SJSA1 (cell line): ENCODE results near the gene CALN1. TPM values are rescaled to one million over a fixed set of nuclear protein-coding genes. Genes with fewer than 3 reads are reported as not detected.
"Not testable (repeated sequence)": the region's sequence is repeated elsewhere in the genome, so short reads cannot be mapped to it uniquely, and the experiment has no call there.

Source experiments
- DNase-seq, 2 experiments: peaks; one replicate each; pipeline ENCODE4 v3.0.0-alpha.2; 2015 to 2020; ENCODE audit warnings: low spot score in 2 of 2, low read depth in 1 of 2
- H3K27ac ChIP-seq: fragments of 250-450 bp; sonication (Bioruptor Pico); 2 replicates; pipeline ENCODE4 v1.5.1; 2020; ENCODE audit warnings: mild to moderate bottlenecking, moderate library complexity
- H3K27me3 ChIP-seq: fragments of 250-450 bp; sonication (Bioruptor Pico); replicated peaks from 2 replicates; pipeline ENCODE4 v1.5.1; 2020; ENCODE audit warnings: mild to moderate bottlenecking, moderate library complexity
- H3K36me3 ChIP-seq: fragments of 250-450 bp; sonication (Bioruptor Pico); 2 replicates; pipeline ENCODE4 v1.5.1; 2020; ENCODE audit warnings: mild to moderate bottlenecking
- H3K4me1 ChIP-seq: fragments of 250-450 bp; sonication (Bioruptor Pico); replicated peaks from 2 replicates; pipeline ENCODE4 v1.6.1; 2021; ENCODE audit warnings: mild to moderate bottlenecking
- H3K4me3 ChIP-seq: fragments of 250-450 bp; sonication (Bioruptor Pico); 2 replicates; pipeline ENCODE4 v1.5.1; 2020; ENCODE audit warnings: mild to moderate bottlenecking
- H3K9me3 ChIP-seq: fragments of 250-450 bp; sonication (Bioruptor Pico); replicated peaks from 2 replicates; pipeline ENCODE4 v1.5.1; 2020; ENCODE audit warnings: mild to moderate bottlenecking
- total RNA-seq: library from RNA; depleted of rRNA; stranded (reverse); fragments of >200 nt; shearing (Covaris generic); gene quantifications from 2 replicates; pipeline ENCODE4 v1.2.3, GENCODE V29; 2014; rRNA removed

The CALN1 gene
- total RNA-seq = not detected in 2 replicates

GRCh38 chr7:72412121-72412618 lies at the start of gene CALN1:
Gene CALN1, minus strand, starts transcription at chr7:72412338.
- not testable (repeated sequence) for H3K36me3 ChIP-seq, DNase-seq, H3K9me3 ChIP-seq, H3K27me3 ChIP-seq, H3K27ac ChIP-seq, H3K4me3 ChIP-seq, H3K4me1 ChIP-seq

- Histone ChIP-seq H3K27ac (no peak overlapping the region), H3K9me3 (no peaks in the 10 kb centered on the region), H3K4me1 (no peaks in the 10 kb centered on the region), H3K36me3 (no peaks in the 10 kb centered on the region), H3K4me3 (no peak overlapping the region), H3K27me3 (no peaks in the 10 kb centered on the region)
- DNase-seq = no peak
These were observed 41.3 kb upstream of the CALN1 start for GRCh38 chr7:72453471-72453870.

- Histone ChIP-seq H3K27me3 (no peaks in the 10 kb centered on the region), H3K36me3 (no peaks in the 10 kb centered on the region), H3K9me3 (no peaks in the 10 kb centered on the region), H3K27ac (no peak overlapping the region), H3K4me1 (no peaks in the 10 kb centered on the region), H3K4me3 (no peak overlapping the region)
- DNase-seq = no peak
These were observed 35.5 kb upstream of the CALN1 start for GRCh38 chr7:72447465-72448204.

GRCh38 chr7:72446591-72447462 lies 34.7 kb upstream of the CALN1 start:
- no peaks in the 10 kb centered on the region for H3K36me3 ChIP-seq
- H3K27me3 ChIP-seq = no peaks in the 10 kb centered on the region
- H3K9me3 ChIP-seq = no peaks in the 10 kb centered on the region
- DNase-seq = no peak
- H3K27ac ChIP-seq = no peak overlapping the region
- no peaks in the 10 kb centered on the region for H3K4me1 ChIP-seq
- H3K4me3 ChIP-seq = no peak overlapping the region

GRCh38 chr7:72446131-72446530 lies 34.0 kb upstream of the CALN1 start:
- no peak for DNase-seq
- H3K36me3 ChIP-seq = no peaks in the 10 kb centered on the region
- H3K27me3 ChIP-seq = no peaks in the 10 kb centered on the region
- H3K9me3 ChIP-seq = no peaks in the 10 kb centered on the region
- no peak overlapping the region for H3K27ac ChIP-seq
- H3K4me1 ChIP-seq = no peaks in the 10 kb centered on the region
- H3K4me3 ChIP-seq = no peak overlapping the region

- no peaks in the 10 kb centered on the region for H3K27me3 ChIP-seq
- no peak for DNase-seq
- no peaks in the 10 kb centered on the region for H3K9me3 ChIP-seq
- no peak overlapping the region for H3K27ac ChIP-seq
- no peaks in the 10 kb centered on the region for H3K4me1 ChIP-seq
- no peak overlapping the region for H3K4me3 ChIP-seq
- no peaks in the 10 kb centered on the region for H3K36me3 ChIP-seq
These were observed 33.4 kb upstream of the CALN1 start for GRCh38 chr7:72445580-72445979.

GRCh38 chr7:72445075-72445474 lies 32.9 kb upstream of the CALN1 start:
- no peaks in the 10 kb centered on the region for H3K36me3 ChIP-seq
- no peak overlapping the region for H3K4me3 ChIP-seq
- H3K4me1 ChIP-seq = no peaks in the 10 kb centered on the region
- H3K27ac ChIP-seq = no peak overlapping the region
- H3K9me3 ChIP-seq = no peaks in the 10 kb centered on the region
- H3K27me3 ChIP-seq = no peaks in the 10 kb centered on the region
- DNase-seq = no peak

GRCh38 chr7:72444026-72444776 lies 32.1 kb upstream of the CALN1 start:
- Histone ChIP-seq H3K4me1 (no peaks in the 10 kb centered on the region), H3K9me3 (no peaks in the 10 kb centered on the region), H3K27me3 (no peaks in the 10 kb centered on the region), H3K27ac (no peak overlapping the region), H3K4me3 (no peak overlapping the region), H3K36me3 (no peaks in the 10 kb centered on the region)
- no peak for DNase-seq

GRCh38 chr7:72441791-72442190 lies 29.7 kb upstream of the CALN1 start:
- no peak for DNase-seq

GRCh38 chr7:72438491-72438890 lies 26.4 kb upstream of the CALN1 start:
- Histone ChIP-seq H3K36me3 (no peaks in the 10 kb centered on the region), H3K27me3 (no peaks in the 10 kb centered on the region), H3K4me1 (no peaks in the 10 kb centered on the region), H3K4me3 (no peak overlapping the region), H3K9me3 (no peaks in the 10 kb centered on the region), H3K27ac (no peak overlapping the region)
- DNase-seq = no peak

More at GRCh38 chr7:72441791-72442190, 29.7 kb upstream of the CALN1 start:
- Histone ChIP-seq H3K36me3 (no peaks in the 10 kb centered on the region), H3K27ac (no peak overlapping the region), H3K27me3 (no peaks in the 10 kb centered on the region), H3K4me1 (no peaks in the 10 kb centered on the region), H3K9me3 (no peaks in the 10 kb centered on the region), H3K4me3 (no peak overlapping the region)

GRCh38 chr7:72437610-72438009 lies 25.5 kb upstream of the CALN1 start:
- no peak overlapping the region for H3K4me3 ChIP-seq
- H3K36me3 ChIP-seq = no peaks in the 10 kb centered on the region
- H3K27me3 ChIP-seq = no peaks in the 10 kb centered on the region
- DNase-seq = no peak
- no peaks in the 10 kb centered on the region for H3K4me1 ChIP-seq
- H3K27ac ChIP-seq = no peak overlapping the region
- H3K9me3 ChIP-seq = no peaks in the 10 kb centered on the region

GRCh38 chr7:72437061-72437585 lies 25.0 kb upstream of the CALN1 start:
- Histone ChIP-seq H3K27ac (no peak overlapping the region), H3K36me3 (no peaks in the 10 kb centered on the region), H3K9me3 (no peaks in the 10 kb centered on the region), H3K27me3 (no peaks in the 10 kb centered on the region), H3K4me3 (no peak overlapping the region), H3K4me1 (no peaks in the 10 kb centered on the region)
- no peak for DNase-seq

GRCh38 chr7:72435925-72436480 lies 23.9 kb upstream of the CALN1 start:
- Histone ChIP-seq H3K4me3 (no peak overlapping the region), H3K4me1 (no peaks in the 10 kb centered on the region), H3K9me3 (no peaks in the 10 kb centered on the region), H3K27ac (no peak overlapping the region), H3K27me3 (no peaks in the 10 kb centered on the region), H3K36me3 (no peaks in the 10 kb centered on the region)
- no peak for DNase-seq
